GM12878 (cell line): ENCODE results near the gene SH2D3A. TPM values are rescaled to one million over a fixed set of nuclear protein-coding genes. Genes with fewer than 3 reads are reported as not detected.

Experiments
- ATAC-seq: fragments of 200-7000 bp; cut with Tn5 transposase; 3 replicates; pipeline ENCODE4 v1.9.1; 2020; ENCODE audit warnings: mild to moderate bottlenecking, moderate library complexity
- BruUV-seq: library from RNA; stranded (reverse); fragments of 400-500 nt; replicated peaks from 2 replicates; lab custom pipeline; 2021; lab: Mats Ljungman, UMichigan
- CTCF ChIA-PET: fragments of 300-600 bp; sonication (Branson Sonifier 250); formaldehyde crosslinking; extraction: SDS; loops from one replicate; lab custom pipeline; 2021; ENCODE audit warnings: inconsistent platforms; lab: Yijun Ruan, JAX
- POLR2A ChIA-PET: fragments of 350-600 bp; formaldehyde crosslinking; extraction: SDS; loops from one replicate; lab custom pipeline; 2021; ENCODE audit warnings: inconsistent platforms; lab: Charles Lee
- RAD21 ChIA-PET: fragments of 300-600 bp; sonication (Branson Sonifier 250); formaldehyde crosslinking; loops from one replicate; lab custom pipeline; 2023; ENCODE audit warnings: antibody characterized with exemption; ENCODE audit not compliant: unreplicated experiment; lab: Charles Lee
- SMC1A ChIA-PET: fragments of 300-600 bp; sonication (Branson Sonifier 250); formaldehyde crosslinking; loops from one replicate; lab custom pipeline; 2023; ENCODE audit not compliant: unreplicated experiment, uncharacterized antibody; lab: Charles Lee
- DNase-seq: peaks from one replicate; pipeline ENCODE4 v3.0.0-alpha.2; 2011; ENCODE audit warnings: low read depth, low spot score
- FAIRE-seq: peaks from 3 replicates; lab custom pipeline; 2011; peaks lifted over from hg19 to GRCh38; lab: Jason Lieb, UNC
- H2AFZ ChIP-seq: 2 replicates; pipeline ENCODE4 v1.6.0; 2011; ENCODE audit warnings: low read depth, low read length, control low read depth; ENCODE audit not compliant: control insufficient read depth
- H3K27ac ChIP-seq: 2 replicates; pipeline ENCODE4 v1.5.1; 2011; ENCODE audit warnings: control low read depth; ENCODE audit not compliant: control insufficient read depth, insufficient read depth
- H3K27me3 ChIP-seq, 2 experiments: replicated peaks in 1 of 2; 2 replicates each; pipeline versions ENCODE4 v1.6.0 to v1.6.1; 2011; ENCODE audit warnings: low read length in 1 of 2; ENCODE audit not compliant: control insufficient read depth in 2 of 2, insufficient read depth in 2 of 2
- H3K36me3 ChIP-seq, 2 experiments: 2 replicates each; pipeline ENCODE4 v1.5.1; 2011; ENCODE audit warnings: low read length in 1 of 2; ENCODE audit not compliant: control insufficient read depth in 2 of 2, insufficient read depth in 2 of 2
- H3K4me1 ChIP-seq: 2 replicates; pipeline ENCODE4 v1.6.1; 2011; ENCODE audit warnings: mild to moderate bottlenecking, low read length, moderate library complexity, mixed read lengths; ENCODE audit not compliant: control insufficient read depth, insufficient read depth
- H3K4me2 ChIP-seq: 2 replicates; pipeline ENCODE4 v1.6.0; 2011; ENCODE audit warnings: control low read depth; ENCODE audit not compliant: control insufficient read depth, insufficient read depth
- H3K4me3 ChIP-seq: fragments of 200-600 bp; sonication (generic); 2 replicates; pipeline ENCODE4 v1.5.1; 2016
- H3K79me2 ChIP-seq: 2 replicates; pipeline ENCODE4 v1.6.0; 2011; ENCODE audit warnings: low read length; ENCODE audit not compliant: control insufficient read depth, insufficient read depth
- H3K9ac ChIP-seq: 2 replicates; pipeline ENCODE4 v1.8.0; 2011; ENCODE audit warnings: low read length, control low read depth, mixed read lengths; ENCODE audit not compliant: control insufficient read depth, insufficient read depth
- H3K9me3 ChIP-seq: replicated peaks from 3 replicates; pipeline ENCODE4 v1.5.1; 2011; ENCODE audit warnings: mild to moderate bottlenecking, low read length; ENCODE audit not compliant: control insufficient read depth, insufficient read depth
- H4K20me1 ChIP-seq: 2 replicates; pipeline ENCODE4 v1.6.0; 2011; ENCODE audit not compliant: control insufficient read depth, insufficient read depth
- ATF3 ChIP-seq: IDR thresholded peaks from 2 replicates; pipeline ENCODE4 v1.6.1; 2011; ENCODE audit warnings: low read depth, mild to moderate bottlenecking, low read length, moderate library complexity, borderline replicate concordance; ENCODE audit errors: extremely low read depth
- ATF7 ChIP-seq: fragments of 450-650 bp; IDR thresholded peaks from 2 replicates; pipeline ENCODE4 v1.6.1; 2016; ENCODE audit warnings: low read depth, mild to moderate bottlenecking
- BCL3 ChIP-seq: IDR thresholded peaks from 2 replicates; pipeline ENCODE4 v1.6.1; 2011; ENCODE audit warnings: borderline replicate concordance, low read depth, mild to moderate bottlenecking, moderate library complexity, low read length; ENCODE audit not compliant: insufficient read depth, poor library complexity, severe bottlenecking
- BCLAF1 ChIP-seq: fragments of 450-650 bp; IDR thresholded peaks from 2 replicates; pipeline ENCODE4 v1.6.1; 2017; ENCODE audit warnings: antibody characterized with exemption, mild to moderate bottlenecking, moderate library complexity
- CEBPB ChIP-seq, 2 experiments: fragments of 150-350 bp in 1 of 2; IDR thresholded peaks; 2 replicates each; pipeline ENCODE4 v1.6.1; 2012 to 2014; ENCODE audit warnings: low read depth in 2 of 2, low read length in 2 of 2, borderline replicate concordance in 1 of 2, inconsistent platforms in 1 of 2
- RAD51 ChIP-seq: fragments of 450-650 bp; IDR thresholded peaks from 2 replicates; pipeline ENCODE4 v1.6.1; 2016; ENCODE audit warnings: moderate library complexity, mild to moderate bottlenecking, inconsistent platforms
- RCOR1 ChIP-seq: conservative IDR thresholded peaks from 2 replicates; pipeline ENCODE4 v1.6.1; 2012; ENCODE audit warnings: low read depth, low read length, improper control_type of control experiment
- SIX5 ChIP-seq: IDR thresholded peaks from 2 replicates; pipeline ENCODE4 v1.6.1; 2011; ENCODE audit warnings: mild to moderate bottlenecking, low read depth, low read length, moderate library complexity; ENCODE audit not compliant: severe bottlenecking
- USF1 ChIP-seq: IDR thresholded peaks from 2 replicates; pipeline ENCODE4 v1.6.1; 2011; ENCODE audit warnings: borderline replicate concordance, low read depth, mild to moderate bottlenecking, moderate library complexity, mixed read lengths, low read length; ENCODE audit not compliant: insufficient read depth; ENCODE audit errors: extremely low read length
- USF2 ChIP-seq: IDR thresholded peaks from 2 replicates; pipeline ENCODE4 v1.6.1; 2011; ENCODE audit warnings: low read depth, low read length, improper control_type of control experiment, borderline replicate concordance
- ZNF687 ChIP-seq: fragments of 450-650 bp; IDR thresholded peaks from 2 replicates; pipeline ENCODE4 v1.6.1; 2017; ENCODE audit warnings: mild to moderate bottlenecking, moderate library complexity
- WGBS: methylation state at CpG from one replicate; pipeline ENCODE4 v1.1.6; 2016; ENCODE audit warnings: low lambda C conversion rate; ENCODE audit not compliant: insufficient replicate concordance, insufficient coverage; ENCODE audit errors: missing lambda C conversion rate; 5-methylcytosine and 5-hydroxymethylcytosine counted together
- in situ Hi-C: fragments of 300-500 bp; cut with MboI; formaldehyde crosslinking; loops from 9 replicates; pipeline ENCODE4 v1.14.3; 2018; ENCODE audit warnings: mixed read lengths
- intact Hi-C: fragments of 100-400 bp; cut with micrococcal nuclease; formaldehyde crosslinking; loops from one replicate; pipeline ENCODE4 v1.14.2; 2022; ENCODE audit not compliant: unreplicated experiment
- polyA plus RNA-seq, 11 experiments: library from polyadenylated mRNA; depleted of rRNA in 4 of 11; unstranded in 6 of 11; stranded (reverse) in 5 of 11; fragments of >200 nt; fragmentation: Nextera tagmentation in 4 of 11; fragmentation: Illumina TruSeq in 1 of 11; extraction: Ambion mirVana in 4 of 11; extraction: Trizol in 1 of 11; gene quantifications; 1 replicate in 1 of 11; 2 replicates in 10 of 11; pipeline versions ENCODE4 v1.2.1 to v1.2.3, GENCODE V29; 2011 to 2016; ENCODE audit warnings: inconsistent platforms in 2 of 11, missing spikeins in 2 of 11, low read depth in 1 of 11
- total RNA-seq, 4 experiments: library from RNA; depleted of rRNA in 3 of 4; stranded (reverse); fragments of >200 nt in 3 of 4; fragmentation: Illumina TruSeq in 1 of 4; extraction: Trizol in 1 of 4; gene quantifications; 2 replicates each; pipeline versions ENCODE4 v1.2.1 to v1.2.3, GENCODE V29; 2013 to 2021

Gene SH2D3A
- total and polyA plus RNA-seq, 10 of the 15 experiments (the other 5 are each of a cell fraction or from before 2014, with no cell fraction given), result 0.77 to 24.4 (median 9.5) TPM

- Histone ChIP-seq H3K4me2 (no peak overlapping the region), H3K4me1 (no peaks in the 10 kb centered on the region), H3K9me3 (peaks cover 4% of the 10 kb centered on the region), H3K27me3 (no peaks in the 10 kb centered on the region), H3K79me2 (peaks cover 34% of the 10 kb centered on the region), H3K27ac (no peak overlapping the region), H2AFZ (no peak overlapping the region), H3K4me3 (no peak overlapping the region), H3K9ac (no peak overlapping the region), H4K20me1 (no peaks in the 10 kb centered on the region), H3K36me3 (peaks cover 7 to 10% of the 10 kb centered on the region in 2 experiments)
- 90% methylated on average over 2 of the region's 2 CpGs for WGBS
- ChIA-PET SMC1A (interaction anchor here (1.0 kb wide), 1 partner anchor 9 kb away, joined by 5 read pairs; no protein-coding TSS in a partner anchor), POLR2A (interaction anchor here (0.6 kb wide), 1 partner anchor 14 kb away, joined by 3 read pairs; no protein-coding TSS in a partner anchor), RAD21 (no interaction called here), CTCF (interaction anchor here (0.6 to 1.0 kb wide), 2 partner anchors 8 to 351 kb away, joined by 3 read pairs; no protein-coding TSS in a partner anchor)
- FAIRE-seq, result no peak
- intact Hi-C loops (no loop called here), in situ Hi-C loops (no loop called here)
- DNase-seq, result peak; percentile 12
- peak; percentile 65; the same call in 2 of the 3 replicates for ATAC-seq
- no TSS peak for BruUV-seq
- no peak for TF ChIP-seq BCL3
- TF ChIP-seq CEBPB (IDR thresholded peaks at IDR 0.05; ENCODE audit: borderline replicate concordance in 1 of 2, low read depth in 2 of 2, low read length in 2 of 2), result no peak
- peak; percentile 64; the same call in 1 of the 2 replicates for TF ChIP-seq ATF3
- TF ChIP-seq USF2, result peak; percentile 29; the same call in 1 of the 2 replicates
- TF ChIP-seq SIX5, result peak; percentile 74
- TF ChIP-seq USF1, result peak; percentile 73
- no peak for TF ChIP-seq BCLAF1
- TF ChIP-seq ATF7, result no peak
- no peak for TF ChIP-seq RCOR1
- no peak for TF ChIP-seq ZNF687
- TF ChIP-seq RAD51, result peak; percentile 74; the same call in 1 of the 2 replicates
These were observed 44.7 kb upstream of the SH2D3A start for GRCh38 chr19:6811906-6812305.
